Measurements from ENCODE around the gene KMT2A.
"Not testable (repeated sequence)": the region's sequence is repeated elsewhere in the genome, so short reads cannot be mapped to it uniquely, and the experiment has no call there.

Gene KMT2A

GRCh38 chr11:118532852-118533768, 96.8 kb downstream of the KMT2A start:
- DNase-seq (ENCODE audit: low read depth, low spot score), result no peak

- DNase-seq (ENCODE audit: low read depth, low spot score), result no peak
Observed at GRCh38 chr11:118533769-118534729, 97.8 kb downstream of the KMT2A start.

GRCh38 chr11:118535261-118535660, 99.0 kb downstream of the KMT2A start:
- no peak for DNase-seq (ENCODE audit: low read depth, low spot score)

GRCh38 chr11:118536726-118537125, 100.4 kb downstream of the KMT2A start:
- DNase-seq (ENCODE audit: low read depth, low spot score), result no peak

- no peak for DNase-seq (ENCODE audit: low read depth, low spot score)
Observed at GRCh38 chr11:118537409-118537980, 101.2 kb downstream of the KMT2A start.

GRCh38 chr11:118544010-118544646, 107.8 kb downstream of the KMT2A start:
- DNase-seq (ENCODE audit: low read depth, low spot score), result no peak

- DNase-seq (ENCODE audit: low read depth, low spot score), result no peak
Observed at GRCh38 chr11:118544647-118545010, 108.3 kb downstream of the KMT2A start.

- DNase-seq (ENCODE audit: low read depth, low spot score), result no peak
Observed at GRCh38 chr11:118545533-118545932, 109.2 kb downstream of the KMT2A start.

GRCh38 chr11:118547132-118547531, 110.8 kb downstream of the KMT2A start:
- no peak for DNase-seq (ENCODE audit: low read depth, low spot score)

- no peak for DNase-seq (ENCODE audit: low read depth, low spot score)
Observed at GRCh38 chr11:118552341-118552740, 116.0 kb downstream of the KMT2A start.

GRCh38 chr11:118560806-118561205, 124.5 kb downstream of the KMT2A start:
- DNase-seq (ENCODE audit: low read depth, low spot score), result no peak

GRCh38 chr11:118565051-118565450, 128.8 kb downstream of the KMT2A start:
- DNase-seq (ENCODE audit: low read depth, low spot score), result no peak

GRCh38 chr11:118569670-118570069, 133.4 kb downstream of the KMT2A start:
- no peak for DNase-seq (ENCODE audit: low read depth, low spot score)

GRCh38 chr11:118570787-118571186, 134.5 kb downstream of the KMT2A start:
- DNase-seq (ENCODE audit: low read depth, low spot score), result no peak

GRCh38 chr11:118571701-118572060, 135.4 kb downstream of the KMT2A start:
- not testable (repeated sequence) for DNase-seq (ENCODE audit: low read depth, low spot score)

GRCh38 chr11:118572061-118572980, 136.0 kb downstream of the KMT2A start, which contains the start of gene ARCN1:
Gene ARCN1 (plus strand): TSS chr11:118572409. CDS start chr11:118572548, 139 bp downstream.
- DNase-seq (ENCODE audit: low read depth, low spot score), result peak; percentile 43

- no peak for DNase-seq (ENCODE audit: low read depth, low spot score)
Observed at GRCh38 chr11:118572981-118573550, 136.8 kb downstream of the KMT2A start.

GRCh38 chr11:118574636-118575035, 138.3 kb downstream of the KMT2A start:
- DNase-seq (ENCODE audit: low read depth, low spot score), result no peak

Measured in activated naive CD8-positive, alpha-beta T cell treated with anti-CD3 and anti-CD28 coated beads, Interleukin-2, amount 50 U/mL, for 16 hours (primary cell).